HEK293T (cell line): ENCODE results near the gene NAA25.
"Not testable (repeated sequence)": the region's sequence is repeated elsewhere in the genome, so short reads cannot be mapped to it uniquely, and the experiment has no call there.

Experiments used
- FOXA1 ChIP-seq: fragments of 450-650 bp; IDR thresholded peaks from 2 replicates; pipeline ENCODE4 v1.6.1; 2016; ENCODE audit warnings: mild to moderate bottlenecking
- FOXK2 ChIP-seq: fragments of 450-650 bp; IDR thresholded peaks from 2 replicates; pipeline ENCODE4 v1.6.1; 2016; ENCODE audit warnings: mild to moderate bottlenecking
- FOXM1 ChIP-seq: fragments of 450-650 bp; IDR thresholded peaks from 2 replicates; pipeline ENCODE4 v1.6.1; 2017; ENCODE audit warnings: mild to moderate bottlenecking, borderline replicate concordance
- ZNF384 ChIP-seq: fragments of 450-650 bp; IDR thresholded peaks from 2 replicates; pipeline ENCODE4 v1.6.1; 2016

GRCh38 chr12:111999129-111999528 lies 109.5 kb downstream of the NAA25 start:
- not testable (repeated sequence) for TF ChIP-seq FOXA1, FOXM1, FOXK2, ZNF384
